Measurements from ENCODE around the gene ABCB7.
"Not testable (repeated sequence)": the region's sequence is repeated elsewhere in the genome, so short reads cannot be mapped to it uniquely, and the experiment has no call there.

Gene ABCB7

GRCh38 chrX:75155827-75156525, at the start of gene ABCB7:
ABCB7 (minus strand) TSS chrX:75156283; CDS start chrX:75156272, 11 bp downstream.
- H3K4me3 ChIP-seq (ENCODE audit: low read depth, low read length): peak within 1 kb of the TSS; percentile 74

- not testable (repeated sequence) for H3K4me3 ChIP-seq (ENCODE audit: low read depth, low read length)
These were observed 32.5 kb upstream of the ABCB7 start for GRCh38 chrX:75188415-75189206.

GRCh38 chrX:75181721-75182120, 25.6 kb upstream of the ABCB7 start:
- no peak overlapping the region for H3K4me3 ChIP-seq (ENCODE audit: low read depth, low read length)

GRCh38 chrX:75179536-75180293, 23.6 kb upstream of the ABCB7 start:
- H3K4me3 ChIP-seq (ENCODE audit: low read depth, low read length): not testable (repeated sequence)

GRCh38 chrX:75172257-75172890, 16.3 kb upstream of the ABCB7 start:
- not testable (repeated sequence) for H3K4me3 ChIP-seq (ENCODE audit: low read depth, low read length)

- no peak overlapping the region for H3K4me3 ChIP-seq (ENCODE audit: low read depth, low read length)
These were observed 2.0 kb upstream of the ABCB7 start for GRCh38 chrX:75158054-75158453.

- H3K4me3 ChIP-seq (ENCODE audit: low read depth, low read length): peak overlapping the region; percentile 74
These were observed 455 bp upstream of the ABCB7 start for GRCh38 chrX:75156531-75156945.

- H3K4me3 ChIP-seq (ENCODE audit: low read depth, low read length): peak overlapping the region; percentile 74
These were observed 646 bp downstream of the ABCB7 start for GRCh38 chrX:75155447-75155826.

- H3K4me3 ChIP-seq (ENCODE audit: low read depth, low read length): no peak overlapping the region
These were observed 1.2 kb downstream of the ABCB7 start for GRCh38 chrX:75154871-75155270.

GRCh38 chrX:75151827-75152592, 4.1 kb downstream of the ABCB7 start:
- no peak overlapping the region for H3K4me3 ChIP-seq (ENCODE audit: low read depth, low read length)

- no peak overlapping the region for H3K4me3 ChIP-seq (ENCODE audit: low read depth, low read length)
These were observed 6.4 kb downstream of the ABCB7 start for GRCh38 chrX:75149654-75150053.

GRCh38 chrX:75132672-75133071, 23.4 kb downstream of the ABCB7 start:
- no peak overlapping the region for H3K4me3 ChIP-seq (ENCODE audit: low read depth, low read length)

GRCh38 chrX:75131973-75132627, 24.0 kb downstream of the ABCB7 start:
- no peak overlapping the region for H3K4me3 ChIP-seq (ENCODE audit: low read depth, low read length)

GRCh38 chrX:75129069-75129468, 27.0 kb downstream of the ABCB7 start:
- H3K4me3 ChIP-seq (ENCODE audit: low read depth, low read length): not testable (repeated sequence)

- no peak overlapping the region for H3K4me3 ChIP-seq (ENCODE audit: low read depth, low read length)
These were observed 37.8 kb downstream of the ABCB7 start for GRCh38 chrX:75118296-75118695.

GRCh38 chrX:75115707-75116413, 40.2 kb downstream of the ABCB7 start:
- no peak overlapping the region for H3K4me3 ChIP-seq (ENCODE audit: low read depth, low read length)

GRCh38 chrX:75114638-75115037, 41.4 kb downstream of the ABCB7 start:
- H3K4me3 ChIP-seq (ENCODE audit: low read depth, low read length): no peak overlapping the region

GRCh38 chrX:75113664-75114063, 42.4 kb downstream of the ABCB7 start:
- no peak overlapping the region for H3K4me3 ChIP-seq (ENCODE audit: low read depth, low read length)

GRCh38 chrX:75107863-75108509, 48.1 kb downstream of the ABCB7 start:
- H3K4me3 ChIP-seq (ENCODE audit: low read depth, low read length): no peak overlapping the region

Measured in iPS-11a (cell line).